ENCODE data around the gene SLC19A1.

Gene SLC19A1

DNA sequence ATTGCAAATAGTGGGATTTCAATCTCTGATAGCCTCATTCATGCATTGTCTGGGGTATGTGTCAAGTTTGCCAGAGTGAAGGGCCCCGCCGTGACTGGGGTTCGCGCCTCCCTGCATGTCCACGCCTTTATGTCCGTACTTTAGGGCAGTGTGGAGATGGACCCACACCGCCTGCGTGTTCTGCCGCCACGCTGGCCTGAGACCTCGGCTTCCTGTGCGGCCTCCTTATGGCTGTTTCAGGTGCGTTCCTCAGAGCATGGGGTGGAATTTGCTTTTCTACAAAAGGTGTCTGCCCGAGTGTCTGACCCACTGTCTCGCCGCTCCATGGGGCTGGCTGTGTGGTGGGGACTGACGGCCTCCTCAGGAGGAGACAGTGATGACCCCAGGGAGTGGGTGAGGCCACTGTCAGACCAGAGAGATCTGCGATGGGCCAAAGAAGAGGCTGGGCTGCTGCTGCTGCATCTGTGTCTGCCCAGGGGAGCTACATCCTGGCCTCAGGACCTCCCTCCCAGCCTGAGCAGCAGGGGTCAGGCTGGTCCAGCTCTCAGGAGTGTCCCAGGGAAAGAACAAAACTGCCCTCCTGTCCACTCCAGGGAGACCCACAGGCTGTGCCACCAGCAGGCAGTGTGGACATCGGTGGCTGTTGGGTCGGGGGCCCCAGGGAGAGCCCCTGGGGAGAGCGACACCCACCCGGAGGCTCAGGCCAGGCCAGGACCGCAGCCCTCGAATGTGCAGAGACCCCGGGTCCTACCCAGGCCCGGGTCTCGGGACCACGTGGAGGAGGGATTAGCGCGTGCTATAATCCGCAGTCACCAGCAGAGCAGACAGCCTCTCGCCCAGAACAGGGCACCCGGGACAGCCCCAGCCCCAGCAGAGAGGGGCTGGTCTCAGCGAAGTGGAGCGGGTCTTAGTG lies 9.8 kb upstream of the SLC19A1 start:
- H3K4me3 ChIP-seq (ENCODE audit: low read depth, low read length): no peak overlapping the region
- no peak for DNase-seq (ENCODE audit: low read depth)
- TF ChIP-seq CTCF (conservative IDR thresholded peaks at IDR 0.05; ENCODE audit: low read depth, low read length): no peak

DNA sequence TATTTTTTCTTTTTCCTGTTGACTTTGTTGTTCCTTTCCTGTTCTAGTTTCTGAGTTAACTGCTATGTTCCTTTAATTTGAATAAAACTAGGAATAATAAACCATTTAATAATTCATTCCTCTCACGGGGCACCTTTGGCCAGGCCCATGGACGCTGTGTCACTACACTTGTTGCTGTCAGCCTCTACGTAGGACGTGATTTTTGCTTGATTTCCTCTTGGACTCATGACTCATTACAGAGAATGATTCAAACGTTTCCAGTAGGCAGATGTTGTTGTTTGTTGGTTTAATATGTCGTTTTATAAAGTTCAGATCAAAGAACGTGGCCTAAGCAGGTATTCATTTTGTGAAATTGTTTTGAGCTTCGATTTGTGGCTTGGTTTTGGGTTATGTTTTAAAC lies 9.1 kb upstream of the SLC19A1 start:
- no peak overlapping the region for H3K4me3 ChIP-seq (ENCODE audit: low read depth, low read length)
- no peak for TF ChIP-seq CTCF (conservative IDR thresholded peaks at IDR 0.05; ENCODE audit: low read depth, low read length)
- DNase-seq (ENCODE audit: low read depth): peak; percentile 67

DNA sequence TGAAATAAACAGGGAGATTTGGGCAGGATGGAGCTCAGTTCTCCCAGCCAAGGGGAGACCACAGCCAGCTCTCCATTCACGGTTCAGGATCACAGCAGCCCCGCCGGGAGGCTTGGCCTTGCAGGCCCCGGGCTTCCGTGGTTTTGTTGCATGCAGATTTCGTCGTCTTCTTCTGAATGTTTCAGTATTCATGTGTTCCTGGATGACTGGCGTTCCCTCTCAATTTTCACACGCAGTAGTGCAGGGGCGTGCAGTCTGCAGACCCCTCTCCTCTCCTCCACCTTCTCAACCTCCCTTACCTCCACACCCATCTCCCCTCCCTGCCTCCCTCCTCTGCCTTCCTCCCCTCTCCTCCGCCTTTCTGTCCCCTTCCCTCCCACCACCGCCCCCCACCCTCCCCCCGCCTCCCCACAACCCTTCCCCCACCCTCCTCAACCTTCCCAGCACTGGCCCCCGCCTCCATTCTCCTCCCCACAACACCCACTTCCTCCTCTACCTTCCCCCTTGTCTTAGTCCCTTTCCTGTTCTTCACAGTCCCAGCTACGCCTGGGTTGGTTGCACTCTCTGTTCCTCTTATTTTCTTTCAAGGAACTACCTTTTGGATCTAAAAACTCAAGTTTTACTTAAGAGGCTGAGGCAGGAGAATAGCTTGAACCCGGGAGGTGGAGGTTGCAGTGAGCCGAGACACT lies 8.4 kb upstream of the SLC19A1 start:
- no peak overlapping the region for H3K4me3 ChIP-seq (ENCODE audit: low read depth, low read length)
- no peak for TF ChIP-seq CTCF (conservative IDR thresholded peaks at IDR 0.05; ENCODE audit: low read depth, low read length)
- DNase-seq (ENCODE audit: low read depth): peak; percentile 36

- DNase-seq (ENCODE audit: low read depth): no peak
- H3K4me3 ChIP-seq (ENCODE audit: low read depth, low read length): no peak overlapping the region
- no peak for TF ChIP-seq CTCF (conservative IDR thresholded peaks at IDR 0.05; ENCODE audit: low read depth, low read length)
Observed at GRCh38 chr21:45549626-45550463, 7.6 kb upstream of the SLC19A1 start.

DNA sequence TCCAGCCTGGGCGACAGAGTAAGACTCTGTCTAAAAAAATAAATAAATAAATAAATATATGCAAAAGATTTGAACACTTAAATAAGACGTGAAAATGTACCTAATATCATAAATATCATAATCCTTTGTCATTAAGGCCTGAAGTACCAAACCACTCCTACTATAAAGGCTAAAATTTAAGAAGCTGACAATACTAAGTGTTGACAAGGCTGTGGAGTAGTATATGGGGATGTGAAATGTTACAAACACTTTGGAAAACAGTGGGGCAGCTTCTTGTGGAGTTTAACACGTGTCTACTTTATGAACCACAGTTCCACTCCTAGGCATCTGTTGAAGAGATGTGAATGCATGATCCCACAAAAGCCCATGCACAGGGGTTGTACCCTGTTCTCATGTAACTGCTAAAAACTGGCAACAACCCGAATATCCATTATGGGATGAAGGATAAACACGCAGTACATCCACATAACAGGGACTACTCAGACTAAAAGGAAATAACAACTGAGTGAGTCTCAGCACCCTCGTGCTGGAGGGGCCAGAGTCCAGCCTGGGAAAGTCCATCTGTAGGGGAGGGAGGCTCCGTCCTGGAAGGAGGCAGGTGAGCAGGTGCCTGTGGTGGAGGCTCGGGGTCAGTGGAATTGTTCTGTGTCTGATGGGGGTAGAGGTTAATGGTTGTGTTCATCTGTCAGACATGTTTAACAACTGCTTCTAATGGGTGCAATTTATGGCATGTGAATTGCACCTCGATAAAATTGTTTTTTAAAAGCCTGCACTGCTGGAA lies 6.7 kb upstream of the SLC19A1 start:
- H3K4me3 ChIP-seq (ENCODE audit: low read depth, low read length): no peak overlapping the region
- TF ChIP-seq CTCF (conservative IDR thresholded peaks at IDR 0.05; ENCODE audit: low read depth, low read length): no peak

DNA sequence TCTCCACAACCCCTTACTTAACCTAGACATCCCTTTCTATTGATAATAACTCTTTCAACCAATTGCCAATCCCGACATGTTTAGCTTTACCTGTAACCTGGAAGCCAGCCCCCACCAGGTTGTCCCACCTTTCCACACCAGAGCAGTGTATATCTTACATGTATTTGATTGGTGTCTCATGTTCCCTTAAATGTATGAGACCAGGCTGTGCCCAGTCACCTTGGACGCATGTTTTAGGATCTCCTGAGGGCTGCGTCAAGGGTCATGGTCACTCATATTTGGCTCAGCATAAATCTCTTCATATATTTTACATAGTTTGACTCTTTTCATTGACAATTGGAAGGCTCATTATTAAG lies 5.3 kb upstream of the SLC19A1 start:
- DNase-seq (ENCODE audit: low read depth): no peak
- no peak overlapping the region for H3K4me3 ChIP-seq (ENCODE audit: low read depth, low read length)
- no peak for TF ChIP-seq CTCF (conservative IDR thresholded peaks at IDR 0.05; ENCODE audit: low read depth, low read length)

More for the DNA sequence above, 6.7 kb upstream of the SLC19A1 start:
- no peak for DNase-seq (ENCODE audit: low read depth)

All from choroid plexus epithelial cell (primary cell).